ENCODE results near the gene SLC6A12.
"Not testable (repeated sequence)": the region's sequence is repeated elsewhere in the genome, so short reads cannot be mapped to it uniquely, and the experiment has no call there.

SLC6A12 gene

GRCh38 chr12:217029-217428 lies 3.1 kb upstream of the SLC6A12 start:
- not testable (repeated sequence) for DNase-seq (ENCODE audit: low read depth in 2 of 2)

DNA sequence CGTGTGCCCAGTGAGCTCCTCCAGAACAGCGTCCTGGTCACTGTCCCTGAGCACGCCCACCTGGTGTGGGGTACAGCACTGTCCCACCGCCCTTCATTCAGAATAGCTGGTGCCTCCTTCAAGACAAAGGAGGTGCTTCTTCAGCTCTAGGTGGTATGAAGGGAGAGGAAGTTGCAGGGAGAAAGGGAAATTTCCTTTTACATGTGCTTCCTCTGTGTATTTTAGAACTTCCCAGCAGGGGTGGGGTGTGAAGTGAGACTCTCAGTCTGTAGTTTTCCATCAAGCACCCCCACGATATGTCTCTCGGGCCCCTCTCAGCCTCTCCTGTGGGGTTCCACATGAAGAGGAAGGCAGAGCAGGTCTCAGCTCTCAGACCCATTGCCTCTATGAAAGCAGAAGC lies 1.2 kb upstream of the SLC6A12 start:
- DNase-seq (ENCODE audit: low read depth in 2 of 2): no peak

- DNase-seq (ENCODE audit: low read depth in 2 of 2): no peak
Observed at GRCh38 chr12:213527-213932, 427 bp downstream of the SLC6A12 start.

DNA sequence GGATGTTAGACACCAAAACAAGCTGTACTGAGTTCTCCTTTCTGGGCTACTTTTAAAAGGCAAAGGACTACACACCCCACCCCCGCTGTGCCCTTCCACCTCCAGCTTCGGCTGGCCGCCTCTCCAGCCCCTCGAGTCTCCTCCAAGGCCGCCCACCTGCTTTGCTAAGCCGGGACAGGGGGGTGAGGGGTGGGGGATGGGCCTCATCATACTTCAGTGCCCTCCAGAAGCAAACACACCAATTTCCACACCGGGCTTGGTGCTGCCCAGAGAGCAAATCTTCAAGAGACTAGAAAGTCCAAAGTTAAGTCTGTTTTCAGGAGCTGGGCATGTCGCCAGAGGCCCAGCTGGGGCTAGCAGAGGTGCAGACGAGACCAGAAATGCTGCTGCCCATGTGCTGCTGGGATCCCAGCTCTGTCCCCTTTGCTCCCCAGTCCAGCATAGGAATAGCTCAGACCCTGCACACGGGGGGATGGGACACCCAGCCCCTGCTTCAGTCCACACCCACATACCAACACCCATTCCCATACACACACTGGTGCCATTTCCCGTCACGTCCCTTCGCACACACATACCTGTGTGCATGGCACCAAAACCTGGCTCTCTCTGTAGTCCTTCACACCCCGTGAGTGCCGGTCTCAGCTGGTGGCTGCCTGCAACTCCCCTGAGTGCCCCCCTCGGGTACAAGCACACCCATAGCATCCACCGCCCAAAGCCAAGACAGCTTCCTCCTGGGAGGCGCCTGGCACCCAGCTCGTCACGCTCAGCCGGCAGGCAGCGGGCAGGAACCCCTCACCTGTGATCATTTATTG lies 1.0 kb downstream of the SLC6A12 start:
- no peak for DNase-seq (ENCODE audit: low read depth in 2 of 2)

GRCh38 chr12:212415-212714 lies 1.6 kb downstream of the SLC6A12 start:
- DNase-seq (ENCODE audit: low read depth in 2 of 2): no peak

DNA sequence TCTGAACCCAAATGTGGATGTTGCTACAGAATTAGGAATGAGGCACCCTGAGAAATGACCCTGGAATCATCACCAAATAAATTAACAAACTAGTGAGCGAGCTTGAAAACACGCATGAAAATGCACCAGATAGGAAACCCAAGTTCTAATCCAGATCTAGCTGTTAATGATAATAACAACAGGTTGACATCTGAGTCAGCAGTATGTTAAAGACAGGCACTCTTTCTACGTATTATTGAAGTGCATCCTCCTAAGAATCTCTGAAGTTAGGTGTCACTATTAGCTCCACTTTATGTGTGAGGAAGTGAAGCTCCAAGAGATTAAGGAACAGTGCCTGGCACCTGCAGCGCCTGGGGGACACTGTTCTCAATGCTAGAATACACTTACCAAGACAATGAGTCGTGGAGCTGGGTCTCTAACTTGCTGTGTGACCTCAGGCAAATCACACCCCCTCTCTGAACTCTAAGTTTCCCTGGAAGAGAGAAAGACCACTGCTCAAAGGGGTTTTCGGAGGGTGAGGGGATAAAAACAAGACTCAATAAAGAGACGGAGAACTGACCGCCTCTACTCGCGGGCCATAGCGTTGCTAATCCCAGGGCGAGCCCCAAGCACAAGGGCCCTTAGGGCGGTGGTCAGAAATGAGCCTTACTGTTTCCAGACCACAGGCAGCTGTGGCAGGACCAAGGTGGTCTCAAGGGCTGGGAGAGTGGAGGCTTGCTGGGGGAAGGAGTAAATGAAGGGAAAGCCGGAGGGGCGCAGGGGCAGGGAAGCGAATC lies 2.1 kb downstream of the SLC6A12 start:
- DNase-seq (ENCODE audit: low read depth in 2 of 2): no peak

- DNase-seq (ENCODE audit: low read depth in 2 of 2): no peak
Observed at GRCh38 chr12:211142-211465, 2.9 kb downstream of the SLC6A12 start.

DNA sequence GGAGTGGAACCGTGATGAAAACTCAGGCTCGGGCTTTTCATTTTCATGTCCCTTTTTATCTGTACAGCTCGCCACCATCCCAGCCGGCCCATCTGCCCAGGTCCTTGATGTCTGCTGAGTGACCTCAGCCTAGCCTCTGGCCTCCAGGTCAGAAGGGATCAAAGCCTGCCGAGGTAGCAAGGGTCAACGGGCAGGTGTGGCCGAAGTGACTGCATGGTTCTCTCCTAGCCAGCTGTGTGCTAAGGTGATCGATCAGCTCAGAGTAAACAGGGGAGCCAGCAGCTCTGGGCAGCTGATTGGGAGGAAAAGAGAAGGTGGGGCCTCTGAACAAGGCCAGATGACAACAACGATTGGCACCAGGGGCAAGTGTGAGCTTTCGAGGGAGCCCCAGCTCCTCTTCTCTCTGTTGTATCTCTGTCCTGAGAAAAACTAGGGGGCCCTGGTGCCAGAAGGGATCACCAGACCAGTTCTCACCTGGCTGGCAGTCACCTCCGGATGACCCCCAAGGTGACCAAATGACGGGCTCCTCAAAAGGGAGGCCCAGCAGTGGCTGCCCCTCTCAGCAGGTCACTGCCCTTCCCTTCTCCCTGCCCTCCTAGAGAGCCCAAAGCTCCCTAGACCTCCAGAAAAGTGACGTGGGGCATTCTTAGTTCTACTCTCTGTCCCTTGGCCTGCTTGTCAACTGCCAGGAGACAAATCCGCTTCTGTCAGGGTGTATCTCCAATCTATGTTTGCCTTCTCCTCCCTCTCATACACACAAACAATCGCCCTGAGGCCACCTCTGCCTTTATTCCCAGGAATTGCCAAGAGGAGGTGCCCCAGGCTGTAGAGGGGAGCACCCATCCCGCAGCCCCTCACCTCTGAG lies 3.4 kb downstream of the SLC6A12 start:
- no peak for DNase-seq (ENCODE audit: low read depth in 2 of 2)

DNA sequence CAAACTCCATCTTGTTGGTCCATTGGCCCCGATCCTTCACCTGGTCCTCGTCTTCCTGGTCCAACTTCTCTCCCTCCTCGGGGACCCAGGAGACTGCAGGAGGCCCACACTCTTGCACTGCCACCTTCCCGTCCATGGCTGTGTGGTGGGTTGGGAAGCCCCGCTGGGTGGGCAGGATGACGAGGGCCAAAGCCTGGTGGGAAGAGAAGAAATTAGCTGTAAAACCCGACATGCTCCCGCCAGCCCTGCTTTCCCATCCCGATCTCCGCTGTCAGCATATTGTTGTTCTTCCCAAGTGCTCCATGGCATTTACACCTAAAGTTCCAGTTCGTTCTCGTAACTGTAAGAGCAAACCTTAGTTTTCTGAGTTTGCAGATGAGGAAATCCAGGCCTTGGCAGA lies 4.1 kb downstream of the SLC6A12 start:
- DNase-seq (ENCODE audit: low read depth in 2 of 2): no peak

GRCh38 chr12:209246-209645 lies 4.7 kb downstream of the SLC6A12 start:
- no peak for DNase-seq (ENCODE audit: low read depth in 2 of 2)

DNA sequence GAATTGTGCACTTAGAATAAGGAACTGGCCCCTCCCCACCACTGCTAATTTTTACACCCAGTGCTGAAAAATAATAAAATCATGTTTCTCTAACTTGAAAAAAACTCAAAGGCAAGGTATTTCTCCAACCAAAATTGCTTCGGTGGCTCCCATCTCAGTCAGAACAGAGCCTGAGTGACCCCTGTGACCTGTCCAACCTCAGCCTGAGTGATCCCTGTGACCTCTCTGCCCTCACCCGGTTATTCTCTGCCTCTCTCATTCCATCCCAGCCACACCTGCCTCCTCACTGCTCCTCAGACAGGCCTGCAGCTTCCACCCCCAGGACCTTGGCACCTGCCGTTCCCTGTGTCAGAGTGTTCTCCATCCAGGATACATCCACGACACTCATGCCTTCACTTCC lies 5.1 kb downstream of the SLC6A12 start:
- DNase-seq (ENCODE audit: low read depth in 2 of 2): no peak

- DNase-seq (ENCODE audit: low read depth in 2 of 2): no peak
Observed at GRCh38 chr12:207804-208203, 6.2 kb downstream of the SLC6A12 start.

DNA sequence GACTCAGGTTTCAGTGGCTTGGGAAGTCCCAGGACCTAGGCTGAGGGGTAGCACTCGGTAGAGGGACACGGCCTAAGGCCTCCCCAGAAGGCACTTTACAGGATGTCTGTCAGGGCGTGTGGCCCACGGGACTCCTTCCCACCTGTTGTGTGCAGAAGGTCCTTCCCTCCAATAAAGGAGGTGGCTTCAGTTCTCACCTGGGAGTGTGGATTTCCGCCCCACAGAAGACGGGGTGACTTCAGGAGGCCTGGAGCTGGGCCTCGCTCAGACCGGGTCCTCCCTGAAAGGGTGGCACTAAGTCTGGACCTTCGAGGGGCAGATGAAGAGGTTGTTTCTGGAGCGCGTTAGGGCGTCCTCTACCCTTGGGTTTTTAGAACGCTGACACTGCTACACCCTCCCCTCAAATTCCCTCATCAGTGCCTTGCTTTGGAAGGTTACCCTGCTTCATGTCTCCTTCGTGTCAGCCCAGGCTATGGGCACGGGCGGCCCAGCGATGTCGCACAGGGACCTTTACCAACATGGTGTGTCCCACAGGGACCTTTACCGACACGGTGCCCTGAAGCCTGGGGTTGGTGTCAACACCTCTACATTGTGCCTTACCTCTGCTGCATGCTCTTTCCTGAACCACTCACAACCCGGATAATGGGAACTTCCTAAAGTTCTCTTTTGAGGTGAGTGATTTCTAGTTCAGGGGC lies 7.1 kb downstream of the SLC6A12 start:
- no peak for DNase-seq (ENCODE audit: low read depth in 2 of 2)

DNA sequence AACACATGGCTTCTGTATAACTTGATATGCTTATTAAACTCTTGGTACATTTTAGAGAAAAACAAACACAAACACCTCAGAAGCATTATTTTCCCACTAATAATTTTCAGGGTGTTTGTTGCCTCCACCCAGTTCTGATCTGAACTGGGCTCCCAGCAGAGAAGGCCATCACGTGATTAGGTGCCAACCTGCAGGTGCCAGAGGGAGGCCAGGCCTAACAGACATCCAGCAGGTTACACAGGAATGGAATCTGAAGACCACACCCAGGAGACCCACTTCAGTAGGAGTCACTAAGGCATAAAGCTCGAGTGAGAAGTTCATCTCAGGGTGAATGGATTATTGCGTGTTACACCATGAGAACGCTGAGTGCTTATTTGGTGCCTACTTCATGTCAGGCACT lies 8.9 kb downstream of the SLC6A12 start:
- DNase-seq (ENCODE audit: low read depth in 2 of 2): no peak

- DNase-seq (ENCODE audit: low read depth in 2 of 2): no peak
Observed at GRCh38 chr12:204261-204678, 9.7 kb downstream of the SLC6A12 start.

DNA sequence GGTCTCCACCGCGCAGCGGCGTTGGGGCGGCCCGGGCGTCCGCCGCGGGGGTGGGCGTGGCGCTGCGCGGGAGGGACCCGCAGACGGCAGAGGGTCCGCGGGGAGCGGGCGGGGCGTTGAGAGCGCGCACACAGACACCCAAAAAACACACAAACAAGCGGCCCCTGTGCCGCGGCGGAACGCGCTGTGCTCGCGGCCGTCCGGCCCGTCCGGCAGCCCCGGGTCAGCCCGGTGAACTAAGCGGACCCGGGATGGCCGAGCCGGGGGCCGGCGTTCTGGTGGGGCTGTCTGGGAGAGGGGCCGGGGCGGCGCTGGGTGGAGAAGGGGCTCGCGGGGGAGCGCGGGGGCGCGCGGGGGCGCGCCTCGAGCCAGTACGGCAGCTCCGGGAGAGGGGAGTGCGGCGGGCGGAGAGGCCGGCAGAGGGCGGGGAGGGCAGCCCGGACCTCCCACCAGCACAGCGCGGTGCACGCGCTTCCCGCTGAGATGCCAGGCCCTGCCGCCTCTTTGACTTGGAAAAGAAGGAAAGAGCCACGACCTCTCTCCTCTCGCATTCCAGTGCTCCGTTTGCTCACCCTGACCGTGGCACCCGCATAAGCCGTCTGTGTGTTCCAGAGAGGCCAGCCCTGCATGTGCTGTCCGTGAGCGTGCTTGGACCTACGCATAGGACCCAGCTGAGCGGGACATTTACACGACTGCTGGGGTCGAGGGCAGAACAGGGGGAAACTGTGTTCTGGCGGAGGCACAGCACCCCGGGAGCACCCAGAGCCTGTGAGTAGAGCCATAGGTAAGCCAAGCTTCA lies 10.3 kb downstream of the SLC6A12 start:
- no peak for DNase-seq (ENCODE audit: low read depth in 2 of 2)

DNA sequence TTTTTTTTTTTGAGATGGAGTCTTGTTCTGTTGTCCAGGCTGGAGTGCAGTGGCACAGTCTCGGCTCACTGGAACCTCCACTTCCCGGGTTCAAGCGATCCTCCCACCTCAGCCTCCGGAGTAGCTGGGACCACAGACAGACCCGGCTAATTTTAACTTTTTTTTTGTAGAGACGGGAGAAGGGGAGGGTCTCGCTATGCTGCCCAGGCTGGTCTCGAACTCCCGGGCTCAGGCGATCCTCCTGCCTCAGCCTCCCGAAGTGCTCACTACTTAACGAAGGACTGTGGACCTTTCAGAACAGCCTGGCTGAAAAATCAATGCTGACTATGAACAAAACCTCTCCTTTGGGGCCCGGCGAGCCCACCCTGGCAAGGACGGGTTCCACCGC lies 10.9 kb downstream of the SLC6A12 start:
- no peak for DNase-seq (ENCODE audit: low read depth in 2 of 2)

DNA sequence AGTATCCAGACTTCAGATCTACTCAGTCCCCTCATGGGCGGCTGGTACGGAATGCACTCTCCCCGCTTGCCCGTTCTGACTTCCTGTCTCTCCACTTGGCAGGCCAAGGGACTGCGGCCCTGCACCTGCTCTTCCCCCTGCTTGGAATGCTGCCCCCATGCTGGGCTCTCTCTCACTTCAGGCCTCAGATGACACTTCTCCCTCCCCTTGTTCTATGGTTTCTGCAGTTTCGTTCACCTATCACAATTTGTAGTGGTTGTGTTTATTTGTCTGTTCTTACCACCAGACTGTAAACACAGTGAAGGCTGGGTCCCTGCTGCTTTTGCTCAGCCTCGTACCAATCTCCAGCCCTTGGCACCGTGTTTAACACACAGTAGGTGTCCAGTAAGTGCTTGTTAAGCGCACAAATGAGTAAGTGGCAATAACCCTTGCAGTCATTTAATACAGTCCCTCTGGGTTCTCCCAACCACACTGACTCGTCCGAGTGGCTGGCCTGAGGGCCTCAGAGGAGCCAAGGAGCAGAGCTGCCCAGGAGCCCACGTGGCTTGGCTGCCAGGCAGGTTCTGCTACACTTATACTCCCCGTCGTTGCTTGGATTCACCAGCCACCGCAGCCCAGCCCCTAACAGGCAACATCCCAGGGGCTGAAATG lies 11.8 kb downstream of the SLC6A12 start:
- DNase-seq (ENCODE audit: low read depth in 2 of 2): no peak

GRCh38 chr12:201361-201760 lies 12.6 kb downstream of the SLC6A12 start:
- DNase-seq (ENCODE audit: low read depth in 2 of 2): no peak

DNA sequence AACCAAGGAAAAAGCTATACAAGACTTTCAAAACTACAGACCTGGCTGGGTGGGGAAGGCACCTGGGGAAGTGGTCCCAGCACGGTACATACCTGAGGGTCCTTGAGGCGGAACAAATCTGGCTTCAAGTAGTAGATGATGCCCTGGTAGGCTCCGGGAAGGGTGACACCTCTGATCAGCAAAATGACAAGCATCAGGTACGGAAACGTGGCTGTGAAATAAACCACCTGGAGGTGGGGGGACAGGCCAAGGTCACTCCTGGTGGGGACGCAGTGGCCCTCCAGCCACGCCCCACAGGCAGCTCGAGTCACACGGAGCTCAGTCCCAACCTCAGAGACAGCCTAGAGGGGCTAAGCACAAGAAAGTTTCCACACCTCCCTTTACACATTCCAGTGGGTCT lies 15.3 kb downstream of the SLC6A12 start:
- DNase-seq (ENCODE audit: low read depth in 2 of 2): no peak

All from stimulated activated CD8-positive, alpha-beta memory T cell treated with anti-CD3 and anti-CD28 coated beads, Interleukin-15, amount 100 ng/mL, for 4 hours (primary cell).